ENCODE measurements around the gene UGT1A4.

The UGT1A4 gene

DNA sequence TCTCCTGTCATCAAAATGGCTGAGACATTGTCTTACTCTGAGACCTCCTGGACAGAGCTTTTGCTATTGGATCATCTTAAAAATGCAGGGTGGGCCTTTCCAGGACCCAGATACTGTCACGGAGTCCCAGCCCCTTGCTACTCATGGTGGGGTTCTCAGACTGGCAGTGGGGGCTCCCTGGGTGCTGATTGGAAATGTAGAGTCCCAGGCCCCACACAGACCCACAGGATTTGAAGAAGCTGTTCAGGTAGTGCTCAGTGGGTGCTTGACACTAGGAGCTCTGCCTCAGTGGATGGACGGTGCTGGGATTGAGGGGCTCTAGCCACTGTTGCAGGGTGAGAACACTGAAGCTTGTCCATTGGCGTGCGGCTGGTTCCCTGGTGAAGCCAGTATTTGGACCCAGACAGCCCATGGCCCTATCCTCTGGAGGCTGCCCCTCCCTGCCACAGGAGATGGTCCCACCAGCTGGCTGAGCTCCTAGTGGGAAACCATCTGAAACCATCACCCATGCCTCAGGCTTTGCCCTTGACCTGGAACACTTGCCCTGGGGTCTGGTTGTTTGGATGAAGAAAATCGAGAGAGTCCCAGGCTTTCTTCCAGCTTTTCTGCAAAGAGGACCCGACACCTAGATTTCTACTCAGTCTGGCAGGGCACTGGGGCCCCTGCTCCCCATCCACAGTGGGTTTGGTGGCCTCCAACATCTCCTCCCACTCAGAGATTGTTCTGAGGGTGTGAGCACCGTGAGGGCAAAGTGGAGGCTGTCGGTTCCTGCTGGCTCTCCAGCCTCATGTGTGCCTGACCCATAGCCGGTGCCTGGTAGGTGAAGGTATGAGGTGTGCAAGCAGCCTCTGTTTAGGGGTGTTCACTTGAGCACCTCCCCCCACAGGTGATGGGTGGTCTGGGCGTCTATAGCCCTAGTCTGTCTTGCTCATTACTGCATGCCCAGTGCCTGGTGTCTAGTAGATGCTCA, 89.7 kb downstream of the UGT1A4 start:
- no peak for DNase-seq (ENCODE audit: low spot score)
- TF ChIP-seq, protein P1, sequence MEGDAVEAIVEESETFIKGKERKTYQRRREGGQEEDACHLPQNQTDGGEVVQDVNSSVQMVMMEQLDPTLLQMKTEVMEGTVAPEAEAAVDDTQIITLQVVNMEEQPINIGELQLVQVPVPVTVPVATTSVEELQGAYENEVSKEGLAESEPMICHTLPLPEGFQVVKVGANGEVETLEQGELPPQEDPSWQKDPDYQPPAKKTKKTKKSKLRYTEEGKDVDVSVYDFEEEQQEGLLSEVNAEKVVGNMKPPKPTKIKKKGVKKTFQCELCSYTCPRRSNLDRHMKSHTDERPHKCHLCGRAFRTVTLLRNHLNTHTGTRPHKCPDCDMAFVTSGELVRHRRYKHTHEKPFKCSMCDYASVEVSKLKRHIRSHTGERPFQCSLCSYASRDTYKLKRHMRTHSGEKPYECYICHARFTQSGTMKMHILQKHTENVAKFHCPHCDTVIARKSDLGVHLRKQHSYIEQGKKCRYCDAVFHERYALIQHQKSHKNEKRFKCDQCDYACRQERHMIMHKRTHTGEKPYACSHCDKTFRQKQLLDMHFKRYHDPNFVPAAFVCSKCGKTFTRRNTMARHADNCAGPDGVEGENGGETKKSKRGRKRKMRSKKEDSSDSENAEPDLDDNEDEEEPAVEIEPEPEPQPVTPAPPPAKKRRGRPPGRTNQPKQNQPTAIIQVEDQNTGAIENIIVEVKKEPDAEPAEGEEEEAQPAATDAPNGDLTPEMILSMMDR (IDR thresholded peaks at IDR 0.05; ENCODE audit: extremely low read depth, missing control alignments), result no peak

DNA sequence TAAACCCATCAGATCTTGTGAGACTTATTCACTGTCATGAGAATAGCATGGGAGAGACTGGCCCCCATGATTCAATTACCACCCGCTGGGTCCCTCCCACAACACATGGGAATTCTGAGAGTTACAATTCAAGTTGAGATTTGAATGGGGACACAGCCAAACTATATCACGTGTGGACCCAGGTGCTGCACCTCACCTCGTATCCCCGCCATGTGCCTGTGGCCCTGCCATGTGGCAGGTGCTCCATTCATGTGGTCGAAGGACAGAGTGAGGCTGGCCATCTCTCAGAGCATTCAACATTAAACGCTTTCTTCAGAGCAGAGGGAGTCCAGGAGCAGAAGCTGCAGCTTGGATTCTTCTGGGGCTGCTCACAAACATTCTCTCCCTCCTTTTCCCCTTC, 91.8 kb downstream of the UGT1A4 start:
- no peak for DNase-seq (ENCODE audit: low spot score)
- TF ChIP-seq, protein P1 (IDR thresholded peaks at IDR 0.05; ENCODE audit: extremely low read depth, missing control alignments), result no peak

DNA sequence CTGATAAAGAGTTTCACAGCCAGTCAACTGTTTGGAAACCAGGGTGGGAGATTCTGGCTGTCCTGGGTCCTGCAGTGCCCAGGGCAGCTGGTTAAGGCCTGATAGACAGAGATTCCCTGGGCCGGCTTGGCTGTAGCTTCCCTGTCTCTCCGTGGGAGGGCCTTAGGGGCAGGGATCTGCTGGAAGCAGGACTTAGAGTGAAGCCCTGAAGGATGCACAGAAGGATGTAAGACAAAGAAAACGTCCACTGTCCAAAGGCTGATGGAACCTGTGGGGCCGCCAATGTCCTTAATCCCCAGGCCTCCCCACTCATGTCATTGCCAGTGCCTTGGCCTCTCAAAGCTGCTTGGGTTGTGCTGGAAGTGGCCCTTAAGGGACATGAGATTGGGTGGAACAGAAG, 92.6 kb downstream of the UGT1A4 start:
- TF ChIP-seq, protein P1 (IDR thresholded peaks at IDR 0.05; ENCODE audit: extremely low read depth, missing control alignments), result no peak
- no peak for DNase-seq (ENCODE audit: low spot score)

DNA sequence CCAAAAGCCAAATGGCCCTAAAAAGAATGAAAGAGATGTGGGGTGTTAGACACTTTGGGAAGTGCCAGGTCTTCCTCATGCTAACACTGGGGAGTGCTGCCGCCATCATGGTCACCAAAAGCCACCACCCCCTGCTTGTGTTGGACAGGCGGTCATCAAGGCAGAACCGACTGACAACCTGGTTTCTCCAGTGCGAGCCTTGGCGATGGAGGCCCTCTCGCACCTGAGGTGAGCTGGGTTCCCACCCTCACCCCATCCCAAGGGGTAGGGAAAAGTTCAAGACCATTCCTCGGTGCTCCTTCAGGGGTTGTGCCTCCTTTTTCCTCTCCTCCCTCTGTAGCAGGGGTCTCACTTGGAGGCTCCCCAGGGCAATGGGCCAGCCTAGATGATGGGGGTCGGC, 93.2 kb downstream of the UGT1A4 start:
- TF ChIP-seq, protein P1 (IDR thresholded peaks at IDR 0.05; ENCODE audit: extremely low read depth, missing control alignments), result no peak
- DNase-seq (ENCODE audit: low spot score), result no peak

DNA sequence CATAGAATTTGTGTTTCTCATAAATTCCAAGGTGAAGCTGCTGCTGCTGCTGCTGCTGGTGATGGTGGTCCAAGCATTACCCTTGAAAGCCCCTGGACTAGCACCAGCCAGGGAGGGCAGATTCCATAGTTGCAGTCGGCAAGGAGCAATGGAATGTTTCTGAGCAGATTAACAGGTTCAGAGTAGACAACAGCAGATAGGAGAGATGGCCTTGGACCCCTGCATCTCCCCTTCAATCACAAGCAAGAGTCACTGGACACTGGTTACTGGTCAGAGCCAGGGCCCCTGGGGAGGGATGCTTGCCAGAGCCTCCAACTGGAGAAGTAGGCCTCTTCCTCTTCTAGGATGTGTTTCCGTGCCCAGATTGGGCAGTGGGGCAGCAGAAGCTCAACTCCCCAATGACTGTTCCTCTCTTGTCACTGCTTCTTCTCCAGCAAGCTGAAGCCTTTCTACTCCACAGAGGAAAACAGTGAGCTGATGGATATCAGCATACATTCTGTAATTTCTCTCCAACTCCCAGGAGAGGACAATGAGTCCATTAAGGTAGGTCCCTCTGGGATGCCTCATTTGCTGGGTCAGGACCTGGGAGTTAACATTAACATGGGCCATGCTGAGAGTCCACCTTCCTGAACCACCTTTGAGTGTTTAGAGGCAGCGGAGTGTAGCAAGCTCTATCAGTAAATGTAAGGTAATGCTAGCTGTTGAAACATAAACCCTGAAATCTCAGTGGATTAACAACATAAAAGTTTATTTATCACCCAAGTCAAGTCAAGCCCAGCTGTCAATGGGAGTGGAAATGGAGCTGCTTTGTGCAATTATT, 94.9 kb downstream of the UGT1A4 start:
- no peak for DNase-seq (ENCODE audit: low spot score)
- TF ChIP-seq, protein P1 (IDR thresholded peaks at IDR 0.05; ENCODE audit: extremely low read depth, missing control alignments), result no peak

DNA sequence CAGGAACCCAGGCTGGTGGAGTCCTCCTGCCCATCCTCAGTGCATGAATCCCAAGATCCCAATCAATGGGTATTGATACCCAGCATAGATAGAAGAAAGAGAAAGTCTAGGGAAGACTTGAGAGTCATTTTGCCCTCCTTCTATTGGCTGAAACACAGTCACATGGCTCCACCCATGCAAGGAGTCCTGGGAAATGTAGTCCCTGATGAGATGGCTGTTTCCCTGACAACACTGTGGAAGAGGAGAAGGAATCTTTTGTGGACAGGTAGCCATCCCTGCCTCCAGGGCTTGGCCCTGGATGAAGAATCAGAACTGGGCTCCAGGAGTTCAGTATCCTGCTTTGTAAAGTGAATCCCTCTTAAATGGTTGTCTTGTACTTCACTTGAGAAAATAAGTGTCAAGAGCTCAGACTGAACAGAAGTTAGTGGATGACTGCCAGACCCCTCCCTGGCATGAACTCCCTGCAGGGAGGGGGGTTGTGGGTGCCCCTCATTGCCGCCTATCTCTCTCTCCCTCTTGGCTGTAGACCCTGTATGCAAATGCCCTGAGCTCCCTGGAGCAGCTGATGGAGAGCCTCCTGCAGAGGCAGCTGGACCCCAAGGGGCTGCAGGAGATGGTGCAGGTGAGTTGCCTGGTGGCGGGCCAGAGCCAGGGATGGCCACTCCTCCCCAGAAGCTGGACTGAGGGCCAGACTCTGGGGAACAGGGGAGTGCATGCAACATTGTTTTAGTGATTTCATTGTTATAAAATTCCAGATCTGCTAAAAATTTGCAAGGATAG, 95.7 kb downstream of the UGT1A4 start:
- TF ChIP-seq, protein P1 (IDR thresholded peaks at IDR 0.05; ENCODE audit: extremely low read depth, missing control alignments), result no peak
- no peak for DNase-seq (ENCODE audit: low spot score)

Measured in GM20000 (cell line).